NK-92 (cell line): Measurements from ENCODE around the gene HDGFL3.
"Not testable (repeated sequence)": the region's sequence is repeated elsewhere in the genome, so short reads cannot be mapped to it uniquely, and the experiment has no call there.

ENCODE experiments used
- DNase-seq: peaks from one replicate; lab custom pipeline; 2025; ENCODE audit not compliant: unreplicated experiment; lab: John Stamatoyannopoulos, UW

The HDGFL3 gene

DNA sequence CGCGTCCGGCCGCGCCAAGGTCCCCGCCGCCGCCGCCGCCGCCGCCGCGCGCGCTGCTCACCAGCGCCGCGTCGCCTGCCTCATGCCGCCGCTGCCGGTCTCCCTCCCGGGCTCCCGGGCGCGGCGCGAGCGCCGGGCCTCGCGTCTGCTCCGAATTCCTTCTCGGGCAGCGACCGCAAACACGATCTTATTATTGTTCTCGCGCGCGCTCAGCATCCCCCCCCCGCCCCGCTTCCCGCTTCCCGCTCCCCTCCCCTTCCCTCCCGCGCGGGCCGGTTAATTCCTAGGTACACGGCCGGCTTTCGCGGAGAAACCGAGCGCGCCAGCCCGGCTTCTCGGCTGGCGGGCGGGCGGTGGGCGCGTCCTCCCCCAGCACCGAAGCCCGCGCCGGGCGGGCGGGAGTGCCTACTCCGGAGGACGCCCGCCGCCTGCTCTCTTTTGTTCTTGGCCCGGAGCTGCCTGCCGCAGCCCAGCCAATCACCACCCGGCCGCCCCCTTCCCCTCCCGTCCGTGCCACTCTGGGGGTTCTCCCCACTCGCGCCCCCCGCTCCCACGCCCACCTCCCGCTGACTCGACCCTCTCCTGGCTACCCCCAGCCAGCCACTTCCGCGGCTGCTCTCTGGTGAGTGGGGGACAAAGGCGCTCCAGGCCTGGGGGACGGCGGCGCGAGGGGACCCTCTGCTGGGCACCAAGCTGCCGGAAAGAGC, at the start of gene HDGFL3:
TSS of gene HDGFL3 (minus strand) at position 164 of the 707 bp plus-strand sequence. CDS start 409 bp downstream, outside the sequence.
- no peak for DNase-seq

DNA sequence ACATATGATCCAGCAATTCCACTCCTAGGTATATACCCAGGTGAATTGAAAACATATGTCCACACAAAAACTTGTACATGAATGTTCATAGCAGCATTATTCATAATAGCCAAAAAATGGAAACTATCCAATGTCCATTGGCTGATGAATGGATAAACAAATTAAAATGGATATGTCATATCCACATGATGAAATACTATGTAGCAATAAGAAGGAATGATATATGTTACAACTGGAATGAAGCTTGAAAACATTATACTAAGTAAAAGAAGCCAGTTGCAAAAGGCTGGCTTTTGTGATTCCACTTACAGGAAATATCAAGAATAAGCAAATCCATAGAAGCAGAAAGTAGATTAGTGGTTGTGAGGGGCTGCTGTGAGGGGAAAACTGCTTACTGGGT, 43.2 kb upstream of the HDGFL3 start:
- no peak for DNase-seq

DNA sequence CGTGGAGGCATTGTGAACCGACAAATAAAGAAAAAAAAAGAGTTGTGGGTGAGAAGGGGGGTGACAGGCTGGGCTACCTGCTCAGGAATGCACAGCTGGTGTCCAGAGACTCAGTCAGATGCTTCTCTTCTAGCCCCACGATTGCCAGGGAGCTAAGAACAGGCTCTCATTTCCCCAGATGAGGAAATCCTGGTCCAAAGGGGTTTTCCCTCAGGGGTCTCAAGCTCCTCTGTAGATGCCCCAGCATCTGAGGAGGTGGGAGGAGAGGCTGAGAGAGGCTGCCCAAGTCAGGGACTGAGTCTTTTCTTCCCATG, 41.4 kb upstream of the HDGFL3 start:
- DNase-seq, result no peak

GRCh38 chr15:83248151-83249029, 40.8 kb upstream of the HDGFL3 start:
- DNase-seq, result no peak

DNA sequence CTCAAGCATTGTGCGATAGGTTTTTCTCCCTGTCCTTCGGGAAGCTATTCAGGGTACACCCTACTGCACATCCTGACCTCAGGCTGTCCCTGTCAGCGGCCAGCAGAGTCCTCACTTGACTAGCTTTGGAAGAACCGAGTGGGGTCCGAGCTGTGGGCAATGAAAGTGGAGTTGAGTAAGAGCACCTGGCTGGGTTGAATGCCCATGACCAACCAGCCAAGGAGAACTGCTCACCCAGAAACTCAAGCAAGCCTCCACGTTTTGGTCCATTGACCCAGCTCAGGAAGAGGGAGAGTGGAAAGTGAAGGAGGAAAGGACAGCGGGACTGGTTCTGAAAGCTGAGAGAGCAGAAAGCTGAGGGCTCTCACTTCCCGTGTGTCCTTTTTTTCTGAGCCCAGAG, 36.0 kb upstream of the HDGFL3 start:
- DNase-seq, result no peak

DNA sequence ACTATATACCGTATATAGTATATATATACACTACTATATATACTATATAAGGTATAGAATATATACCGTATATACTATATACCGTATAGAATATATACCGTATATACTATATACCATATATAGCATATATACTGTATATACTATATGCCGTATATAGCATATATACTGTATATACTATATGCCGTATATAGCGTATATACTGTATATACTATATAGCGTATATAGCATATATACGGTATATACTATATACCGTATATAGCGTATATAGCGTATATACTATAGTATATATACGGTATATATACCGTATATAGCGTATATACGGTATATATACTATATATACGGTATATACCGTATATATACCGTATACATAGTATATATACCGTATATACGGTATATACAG, 22.6 kb upstream of the HDGFL3 start:
- DNase-seq, result no peak

GRCh38 chr15:83225449-83225848, 17.8 kb upstream of the HDGFL3 start:
- no peak for DNase-seq

- not testable (repeated sequence) for DNase-seq
Observed at GRCh38 chr15:83221781-83222180, 14.2 kb upstream of the HDGFL3 start.

DNA sequence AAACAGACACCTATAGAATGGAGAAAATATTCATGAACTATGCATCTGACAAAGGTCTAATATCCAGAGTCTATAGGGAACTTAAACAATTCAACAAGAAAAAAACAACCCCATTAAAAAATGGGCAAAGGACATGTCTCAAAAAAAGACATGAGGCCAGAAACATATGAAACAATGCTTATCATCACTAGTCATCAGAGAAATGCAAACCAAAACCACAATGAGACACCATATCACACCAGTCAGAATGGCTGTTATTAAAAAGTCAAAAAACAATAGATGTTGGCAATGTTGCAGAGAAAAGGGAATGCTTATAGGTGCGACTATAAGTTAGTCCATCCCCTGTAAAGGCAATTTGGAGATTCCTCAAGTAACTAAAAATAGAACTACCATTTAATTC, 11.4 kb upstream of the HDGFL3 start:
- DNase-seq, result no peak

DNA sequence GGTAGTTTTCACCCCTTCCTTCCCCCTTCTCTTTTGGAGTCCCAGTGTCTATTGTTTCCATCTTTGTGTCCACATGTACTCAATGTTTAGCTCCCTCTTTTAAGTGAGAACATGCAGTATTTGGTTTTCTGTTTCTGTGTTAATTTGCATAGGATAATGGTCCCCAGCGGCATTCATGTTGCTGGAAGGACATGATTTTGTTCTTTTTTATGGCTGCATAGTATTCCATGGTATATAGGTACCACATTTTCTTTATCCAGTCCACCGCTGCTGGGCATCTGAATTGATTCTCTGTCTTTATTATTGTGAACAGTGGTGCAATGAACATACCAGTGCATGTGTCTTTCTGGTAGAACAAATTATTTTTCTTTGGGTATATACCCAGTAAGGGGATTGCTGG, 7.7 kb upstream of the HDGFL3 start:
- no peak for DNase-seq

GRCh38 chr15:83210619-83211018, 3.0 kb upstream of the HDGFL3 start:
- no peak for DNase-seq

GRCh38 chr15:83209333-83209732, 1.7 kb upstream of the HDGFL3 start:
- DNase-seq, result no peak

GRCh38 chr15:83208367-83208661, 691 bp upstream of the HDGFL3 start:
- DNase-seq, result no peak

- DNase-seq, result no peak
Observed at GRCh38 chr15:83207009-83207659, 489 bp downstream of the HDGFL3 start.

DNA sequence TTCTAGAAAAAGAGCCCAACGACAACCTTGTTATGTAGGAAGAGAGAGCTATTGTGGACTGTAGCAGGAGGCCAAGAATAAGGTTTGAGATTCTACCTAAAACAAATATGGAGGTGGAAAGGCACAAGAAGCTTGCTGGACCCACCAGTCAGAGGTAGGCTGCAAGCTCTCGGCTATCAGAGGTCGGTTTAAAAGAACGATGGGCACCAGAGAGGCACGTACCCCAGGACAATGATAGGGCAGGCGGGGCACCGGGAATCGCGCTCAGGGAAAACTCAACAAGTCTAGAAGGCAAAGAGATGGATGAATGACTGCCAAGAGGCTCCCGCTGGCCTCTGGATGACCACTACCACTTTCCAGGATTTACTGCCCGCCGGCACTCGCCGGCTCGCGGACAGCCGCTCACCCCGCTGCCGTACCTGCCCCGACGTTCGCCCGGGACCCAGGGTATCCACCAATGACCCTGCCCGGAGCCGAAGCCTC, 1.1 kb downstream of the HDGFL3 start:
- DNase-seq, result no peak

- no peak for DNase-seq
Observed at GRCh38 chr15:83205725-83206324, 1.8 kb downstream of the HDGFL3 start.

DNA sequence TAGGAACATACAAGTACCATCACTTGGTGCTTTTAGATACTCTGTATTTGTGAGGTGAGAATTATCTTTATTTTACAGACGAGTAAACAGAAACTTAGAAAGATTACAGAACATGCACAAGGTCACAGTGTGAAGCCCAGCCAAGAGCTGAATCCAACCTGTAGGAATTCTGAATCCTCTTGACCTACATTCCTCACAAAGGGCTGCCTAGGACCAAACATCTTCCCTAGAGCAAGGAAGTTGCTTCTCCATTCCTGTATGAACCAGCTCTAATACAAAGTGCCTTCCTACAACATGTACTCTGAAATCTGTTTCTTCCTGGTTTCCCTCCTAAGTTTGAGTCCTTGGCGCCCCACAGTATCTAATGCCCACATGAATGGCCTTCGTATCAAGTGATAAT, 2.9 kb downstream of the HDGFL3 start:
- no peak for DNase-seq

GRCh38 chr15:83203543-83203942, 4.1 kb downstream of the HDGFL3 start:
- DNase-seq, result no peak

DNA sequence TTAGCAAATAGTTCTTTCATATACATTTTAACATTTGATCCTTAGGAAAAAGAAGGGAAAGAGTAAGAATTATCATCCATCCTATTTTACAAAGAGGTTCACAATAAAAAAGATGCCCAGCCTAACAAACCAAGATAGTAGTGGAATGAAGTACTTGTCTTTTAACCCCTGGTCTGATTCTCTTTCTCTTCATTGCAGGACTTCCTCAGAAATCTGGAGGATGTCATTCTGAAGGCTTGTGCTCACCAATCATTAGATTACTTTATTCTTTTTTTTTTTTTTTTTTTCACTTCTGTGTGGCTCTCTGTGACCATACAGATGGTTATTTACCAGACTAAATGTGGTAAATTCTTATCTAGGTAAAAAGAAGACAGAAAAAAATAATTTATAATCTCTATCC, 7.0 kb downstream of the HDGFL3 start:
- DNase-seq, result no peak

GRCh38 chr15:83200162-83200561, 7.5 kb downstream of the HDGFL3 start:
- no peak for DNase-seq

DNA sequence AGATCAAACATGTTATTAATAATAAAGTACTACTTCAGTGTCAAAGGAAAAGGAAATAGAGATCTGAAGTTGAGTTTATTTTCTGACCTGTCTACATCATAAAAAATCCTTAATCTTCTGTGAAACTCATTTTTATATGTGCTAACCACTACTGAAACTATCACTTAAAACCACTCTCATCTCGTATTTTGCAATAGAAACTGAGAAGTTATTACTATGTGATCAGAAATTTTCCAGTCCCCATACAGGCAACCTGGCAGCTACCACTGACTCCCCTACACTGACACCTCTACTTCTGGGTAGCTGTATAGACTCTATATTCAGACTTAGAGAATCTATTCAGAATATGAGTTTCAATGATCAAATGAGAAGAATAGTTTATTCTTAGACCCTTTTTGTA, 8.3 kb downstream of the HDGFL3 start:
- no peak for DNase-seq

DNA sequence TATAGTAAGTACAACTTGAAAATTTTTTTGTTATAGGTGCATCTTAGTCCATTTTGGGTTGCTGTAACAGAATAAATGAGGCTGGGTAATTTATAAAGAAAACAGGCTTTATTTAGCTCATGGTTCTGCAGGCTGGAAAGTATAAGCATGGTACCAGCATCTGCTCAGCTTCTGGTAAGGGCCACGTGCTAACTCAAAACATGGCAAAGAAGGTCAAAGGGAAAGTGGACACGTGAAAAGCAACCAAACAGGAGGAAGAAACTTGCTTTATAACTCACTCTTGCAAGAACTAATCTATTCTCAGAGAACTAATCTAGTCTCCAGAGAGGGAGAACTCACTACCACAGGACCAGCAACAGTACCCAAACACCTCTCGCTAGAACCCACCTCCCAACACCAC, 9.1 kb downstream of the HDGFL3 start:
- DNase-seq, result no peak
